Measurements from ENCODE around the gene ZBTB16.

The ZBTB16 gene

GRCh38 chr11:114283422-114283821 lies 223.9 kb downstream of the ZBTB16 start:
- Histone ChIP-seq H3K9me2 (replicated peaks; ENCODE audit: insufficient read depth, low read length) (no peaks in the 10 kb centered on the region), H3K4me2 (ENCODE audit: low read depth, low read length) (no peak overlapping the region), H3K27ac (ENCODE audit: low read length) (no peak overlapping the region), H4K20me1 (ENCODE audit: insufficient read depth, low read length) (no peaks in the 10 kb centered on the region), H2AFZ (ENCODE audit: low read length) (no peak overlapping the region), H3K79me2 (ENCODE audit: low read length) (no peaks in the 10 kb centered on the region), H3F3A (ENCODE audit: insufficient read depth, low read length) (no peaks in the 10 kb centered on the region), H3K4me1 (ENCODE audit: low read length) (no peaks in the 10 kb centered on the region), H3K9ac (ENCODE audit: low read length) (no peak overlapping the region), H3K36me3 (replicated peaks; ENCODE audit: insufficient read depth, low read length) (no peaks in the 10 kb centered on the region), H3K9me3 (replicated peaks; ENCODE audit: insufficient read depth, low read length) (no peaks in the 10 kb centered on the region), H3K27me3 (replicated peaks; ENCODE audit: insufficient read depth, low read length) (no peaks in the 10 kb centered on the region), H3K4me3 (ENCODE audit: low read length) (no peak overlapping the region)
- TF ChIP-seq EZH2 (optimal IDR thresholded peaks at IDR 0.05; ENCODE audit: low read depth, low read length) (no peak), CTCF (IDR thresholded peaks at IDR 0.05; ENCODE audit: low read length) (no peak), EZH2phosphoT487 (IDR thresholded peaks at IDR 0.05; ENCODE audit: low read length) (no peak)
- DNase-seq = no peak

- Histone ChIP-seq H3K27ac (ENCODE audit: low read length) (no peak overlapping the region), H3F3A (ENCODE audit: insufficient read depth, low read length) (no peaks in the 10 kb centered on the region)
These were observed 224.5 kb downstream of the ZBTB16 start for GRCh38 chr11:114284021-114284420.

GRCh38 chr11:114284914-114285313 lies 225.4 kb downstream of the ZBTB16 start:
- Histone ChIP-seq H3K36me3 (replicated peaks; ENCODE audit: insufficient read depth, low read length) (no peaks in the 10 kb centered on the region), H3K4me3 (ENCODE audit: low read length) (no peak overlapping the region), H3K79me2 (ENCODE audit: low read length) (no peaks in the 10 kb centered on the region), H3F3A (ENCODE audit: insufficient read depth, low read length) (no peaks in the 10 kb centered on the region), H3K4me1 (ENCODE audit: low read length) (no peaks in the 10 kb centered on the region), H3K9me2 (replicated peaks; ENCODE audit: insufficient read depth, low read length) (no peaks in the 10 kb centered on the region), H3K9me3 (replicated peaks; ENCODE audit: insufficient read depth, low read length) (no peaks in the 10 kb centered on the region), H2AFZ (ENCODE audit: low read length) (no peak overlapping the region), H3K9ac (ENCODE audit: low read length) (no peak overlapping the region), H3K4me2 (ENCODE audit: low read depth, low read length) (no peak overlapping the region), H3K27me3 (replicated peaks; ENCODE audit: insufficient read depth, low read length) (no peaks in the 10 kb centered on the region), H3K27ac (ENCODE audit: low read length) (no peak overlapping the region), H4K20me1 (ENCODE audit: insufficient read depth, low read length) (no peaks in the 10 kb centered on the region)
- DNase-seq = no peak
- TF ChIP-seq EZH2 (optimal IDR thresholded peaks at IDR 0.05; ENCODE audit: low read depth, low read length) (no peak), CTCF (IDR thresholded peaks at IDR 0.05; ENCODE audit: low read length) (no peak), EZH2phosphoT487 (IDR thresholded peaks at IDR 0.05; ENCODE audit: low read length) (no peak)

More at GRCh38 chr11:114284021-114284420, 224.5 kb downstream of the ZBTB16 start:
- no peaks in the 10 kb centered on the region for H3K36me3 ChIP-seq (replicated peaks; ENCODE audit: insufficient read depth, low read length)
- H4K20me1 ChIP-seq (ENCODE audit: insufficient read depth, low read length) = no peaks in the 10 kb centered on the region
- H3K4me3 ChIP-seq (ENCODE audit: low read length) = no peak overlapping the region
- no peaks in the 10 kb centered on the region for H3K9me2 ChIP-seq (replicated peaks; ENCODE audit: insufficient read depth, low read length)
- no peaks in the 10 kb centered on the region for H3K9me3 ChIP-seq (replicated peaks; ENCODE audit: insufficient read depth, low read length)
- H3K9ac ChIP-seq (ENCODE audit: low read length) = no peak overlapping the region
- H2AFZ ChIP-seq (ENCODE audit: low read length) = no peak overlapping the region
- no peaks in the 10 kb centered on the region for H3K79me2 ChIP-seq (ENCODE audit: low read length)
- DNase-seq = no peak
- TF ChIP-seq EZH2 (optimal IDR thresholded peaks at IDR 0.05; ENCODE audit: low read depth, low read length) = no peak
- no peak for TF ChIP-seq EZH2phosphoT487 (IDR thresholded peaks at IDR 0.05; ENCODE audit: low read length)
- TF ChIP-seq CTCF (IDR thresholded peaks at IDR 0.05; ENCODE audit: low read length) = no peak
- H3K4me1 ChIP-seq (ENCODE audit: low read length) = no peaks in the 10 kb centered on the region
- no peak overlapping the region for H3K4me2 ChIP-seq (ENCODE audit: low read depth, low read length)
- H3K27me3 ChIP-seq (replicated peaks; ENCODE audit: insufficient read depth, low read length) = no peaks in the 10 kb centered on the region

Measured in MM.1S (cell line).